ENCODE data around the gene LRRC14B. TPM values are rescaled to one million over a fixed set of nuclear protein-coding genes. Genes with fewer than 3 reads are reported as not detected.
A peak's percentile ranks its signal among the peaks of the same experiment; 100 is the strongest.

Gene LRRC14B
- not detected for total RNA-seq
- polyA plus RNA-seq, result under 1 TPM in 1 of 3 donors, not detected in 2; 0.10 TPM
- long read RNA-seq, donor 1, result 0 reads
- long read RNA-seq, donor 2, result 0 reads

GRCh38 chr5:191036-191948 is at the start of gene LRRC14B:
Gene LRRC14B (plus strand): TSS chr5:191495. CDS start chr5:191539, 44 bp downstream.
- no peaks in the 10 kb centered on the region for H3K36me3 ChIP-seq
- peak within 1 kb of the TSS in 1 of 8 donors; percentile 17 for H3K27ac ChIP-seq
- DNase-seq, result peak; percentile 84
- H3K4me1 ChIP-seq, result peaks cover 0 to 28% (median 24%) of the 10 kb centered on the region in 6 donors
- TF ChIP-seq POLR2A (IDR thresholded peaks at IDR 0.05) (no peak), CTCF (IDR thresholded peaks at IDR 0.05 in 8 of 11, conservative IDR thresholded peaks at IDR 0.05 in 3 of 11) (no peak), POLR2AphosphoS5 (IDR thresholded peaks at IDR 0.05) (no peak)
- no peaks in the 10 kb centered on the region for H3K9me3 ChIP-seq
- peaks cover 0 to 56% (median 14%) of the 10 kb centered on the region in 7 donors for H3K27me3 ChIP-seq (replicated peaks in 1 of 7)
- H3K4me3 ChIP-seq, result peak within 1 kb of the TSS in 2 of 8 donors; percentile 10 to 57
- WGBS, 5 donors, result 16 to 26% (median 23%) methylated on average over 34 to 56 of the region's 56 CpGs
- intact Hi-C loops (cut with DNase I; ENCODE audit: low total_unique reads), result no loop called here

- WGBS, 5 donors, result 89 to 95% (median 90%) methylated on average over 11 to 12 of the region's 12 CpGs
- intact Hi-C loops (cut with DNase I; ENCODE audit: low total_unique reads), result no loop called here
- Histone ChIP-seq H3K9me3 (peaks cover 0 to 7% (median 3%) of the 10 kb centered on the region in 8 donors), H3K36me3 (no peaks in the 10 kb centered on the region), H3K4me1 (no peaks in the 10 kb centered on the region), H3K4me3 (no peak overlapping the region), H3K27me3 (replicated peaks in 1 of 7) (peaks cover 0 to 22% (median 0%) of the 10 kb centered on the region in 7 donors), H3K27ac (no peak overlapping the region)
- no peak for DNase-seq
- no peak for TF ChIP-seq POLR2AphosphoS5 (IDR thresholded peaks at IDR 0.05)
- no peak for TF ChIP-seq CTCF (IDR thresholded peaks at IDR 0.05 in 8 of 11, conservative IDR thresholded peaks at IDR 0.05 in 3 of 11)
- no peak for TF ChIP-seq POLR2A (IDR thresholded peaks at IDR 0.05)
These were observed 49.5 kb upstream of the LRRC14B start for GRCh38 chr5:141761-142160.

GRCh38 chr5:142246-142810 is 49.0 kb upstream of the LRRC14B start:
- WGBS, 5 donors, result 91 to 96% (median 94%) methylated on average over 18 of the region's 18 CpGs
- intact Hi-C loops (cut with DNase I; ENCODE audit: low total_unique reads), result no loop called here
- H3K27me3 ChIP-seq (replicated peaks in 1 of 7), result peaks cover 0 to 22% (median 0%) of the 10 kb centered on the region in 7 donors
- H3K27ac ChIP-seq, result no peak overlapping the region
- H3K4me3 ChIP-seq, result no peak overlapping the region
- no peak for TF ChIP-seq POLR2AphosphoS5 (IDR thresholded peaks at IDR 0.05)
- no peak for TF ChIP-seq POLR2A (IDR thresholded peaks at IDR 0.05)
- no peak for TF ChIP-seq CTCF (IDR thresholded peaks at IDR 0.05 in 8 of 11, conservative IDR thresholded peaks at IDR 0.05 in 3 of 11)
- peaks cover 0 to 4% (median 0%) of the 10 kb centered on the region in 6 donors for H3K36me3 ChIP-seq
- no peaks in the 10 kb centered on the region for H3K4me1 ChIP-seq
- DNase-seq, result no peak
- H3K9me3 ChIP-seq, result peaks cover 0 to 13% (median 8%) of the 10 kb centered on the region in 8 donors

GRCh38 chr5:143041-143440 is 48.3 kb upstream of the LRRC14B start:
- Histone ChIP-seq H3K4me3 (no peak overlapping the region), H3K9me3 (peaks cover 0 to 20% (median 15%) of the 10 kb centered on the region in 8 donors), H3K4me1 (no peaks in the 10 kb centered on the region), H3K27me3 (replicated peaks in 1 of 7) (peaks cover 0 to 22% (median 0%) of the 10 kb centered on the region in 7 donors), H3K36me3 (peaks cover 0 to 4% (median 0%) of the 10 kb centered on the region in 6 donors), H3K27ac (no peak overlapping the region)
- intact Hi-C loops (cut with DNase I; ENCODE audit: low total_unique reads), result no loop called here
- DNase-seq, result no peak
- 80 to 91% (median 87%) methylated on average over 9 to 17 of the region's 17 CpGs for WGBS, 5 donors
- no peak for TF ChIP-seq POLR2AphosphoS5 (IDR thresholded peaks at IDR 0.05)
- no peak for TF ChIP-seq CTCF (IDR thresholded peaks at IDR 0.05 in 8 of 11, conservative IDR thresholded peaks at IDR 0.05 in 3 of 11)
- no peak for TF ChIP-seq POLR2A (IDR thresholded peaks at IDR 0.05)

Data from spleen (tissue), 13 donors.